GM21529 (cell line): ENCODE results near the gene CMSS1.

Experiments used
- ATAC-seq: cut with Tn5 transposase; IDR thresholded peaks from one replicate; pipeline ENCODE4 v1.9.1; 2021; ENCODE audit not compliant: unreplicated experiment

CMSS1 gene

GRCh38 chr3:100120693-100121092, 303.0 kb downstream of the CMSS1 start:
- no peak for ATAC-seq

- no peak for ATAC-seq
Observed at GRCh38 chr3:100122321-100122720, 304.7 kb downstream of the CMSS1 start.

- ATAC-seq, result no peak
Observed at GRCh38 chr3:100123112-100123511, 305.4 kb downstream of the CMSS1 start.

GRCh38 chr3:100124201-100124761, 306.6 kb downstream of the CMSS1 start:
- ATAC-seq, result no peak

GRCh38 chr3:100125161-100125938, 307.7 kb downstream of the CMSS1 start:
- ATAC-seq, result no peak

GRCh38 chr3:100127792-100128191, 310.1 kb downstream of the CMSS1 start:
- ATAC-seq, result no peak

GRCh38 chr3:100128565-100128964, 310.9 kb downstream of the CMSS1 start:
- ATAC-seq, result no peak

- ATAC-seq, result no peak
Observed at GRCh38 chr3:100129941-100130340, 312.3 kb downstream of the CMSS1 start.

GRCh38 chr3:100131241-100131640, 313.6 kb downstream of the CMSS1 start:
- ATAC-seq, result no peak

- no peak for ATAC-seq
Observed at GRCh38 chr3:100136921-100137320, 319.3 kb downstream of the CMSS1 start.

GRCh38 chr3:100140976-100141375, 323.3 kb downstream of the CMSS1 start:
- no peak for ATAC-seq

GRCh38 chr3:100141586-100141985, 323.9 kb downstream of the CMSS1 start:
- no peak for ATAC-seq

DNA sequence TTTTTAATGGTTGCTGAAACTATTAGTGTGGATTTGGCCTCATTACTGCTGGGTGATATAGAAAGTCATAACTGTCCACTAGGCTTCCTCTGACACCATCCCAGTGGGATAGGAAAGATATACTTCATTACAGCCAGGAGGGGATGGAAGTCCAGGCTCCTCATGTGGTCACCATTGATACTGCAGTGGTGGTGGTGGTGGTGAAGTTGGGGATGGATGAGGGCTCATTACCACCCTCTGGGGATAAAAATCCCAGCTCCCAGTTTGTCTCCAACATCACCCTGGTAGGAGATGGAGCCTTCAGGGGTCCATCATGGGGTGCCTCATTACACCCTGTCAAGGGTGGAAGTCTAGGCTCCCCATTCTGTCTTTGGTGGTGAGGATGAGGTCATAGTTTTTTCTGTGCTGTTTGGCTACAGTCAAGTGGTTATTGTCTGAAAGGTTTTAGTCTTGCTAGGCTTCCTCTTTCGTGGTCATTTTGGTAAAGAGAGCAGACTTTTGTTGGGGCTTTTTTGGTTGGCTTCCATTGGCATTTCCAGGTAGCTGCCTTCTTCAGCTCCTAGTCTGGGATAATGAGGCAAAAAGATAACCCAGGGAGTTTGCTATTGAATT, 326.7 kb downstream of the CMSS1 start:
- peak; percentile 95 for ATAC-seq

- no peak for ATAC-seq
Observed at GRCh38 chr3:100149130-100149529, 331.5 kb downstream of the CMSS1 start.

DNA sequence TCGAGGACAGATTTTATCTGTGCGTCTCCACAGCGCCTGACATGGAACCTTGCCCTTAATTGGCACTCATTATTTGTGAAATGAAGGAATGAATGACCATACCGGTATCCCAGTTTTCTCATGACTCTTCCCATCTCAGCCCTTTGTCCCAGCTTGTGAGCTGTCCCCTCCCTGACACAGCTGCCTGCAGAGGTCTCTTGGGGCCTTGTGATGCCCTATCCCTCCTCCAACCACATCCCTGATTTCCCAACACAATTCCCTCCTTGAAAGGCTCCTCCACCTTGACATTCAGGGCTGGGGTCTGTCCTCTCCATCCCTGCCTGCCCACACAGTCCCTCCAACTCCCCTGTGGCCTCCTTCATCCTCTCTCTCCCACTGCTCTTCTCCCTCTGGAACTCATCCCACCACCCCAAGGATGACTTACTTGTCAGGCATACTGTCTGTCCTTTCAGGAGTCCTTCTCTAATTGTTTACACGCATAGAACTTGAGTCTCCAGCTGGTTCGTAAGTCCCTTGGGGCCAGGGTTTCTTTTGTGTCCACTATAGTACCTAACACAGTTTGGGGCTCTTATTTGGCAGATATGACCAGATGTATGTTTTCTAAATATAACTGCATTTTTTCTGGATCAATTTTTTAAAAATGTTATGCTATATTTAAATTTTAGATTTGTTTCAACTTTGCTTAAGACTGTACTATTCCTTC, 332.2 kb downstream of the CMSS1 start:
- ATAC-seq, result no peak

DNA sequence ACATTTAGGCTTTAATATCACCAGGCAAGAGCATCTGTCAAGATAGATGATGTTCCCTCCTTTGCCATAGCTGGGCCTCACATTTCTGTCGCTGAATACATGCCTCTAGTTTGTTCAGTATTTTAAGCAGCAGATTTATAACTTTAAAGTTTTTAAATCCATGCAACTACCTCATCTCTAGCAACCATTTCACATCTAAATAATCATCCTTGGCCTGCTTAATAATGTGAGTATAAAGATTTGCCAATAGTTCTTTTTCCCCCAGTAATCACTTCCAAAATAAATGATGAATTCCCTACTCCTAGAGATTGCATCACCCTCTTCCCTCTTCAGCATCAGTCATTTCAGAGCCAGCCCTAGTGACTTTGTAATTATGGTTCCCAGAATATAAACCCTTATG, 332.8 kb downstream of the CMSS1 start:
- ATAC-seq, result no peak

DNA sequence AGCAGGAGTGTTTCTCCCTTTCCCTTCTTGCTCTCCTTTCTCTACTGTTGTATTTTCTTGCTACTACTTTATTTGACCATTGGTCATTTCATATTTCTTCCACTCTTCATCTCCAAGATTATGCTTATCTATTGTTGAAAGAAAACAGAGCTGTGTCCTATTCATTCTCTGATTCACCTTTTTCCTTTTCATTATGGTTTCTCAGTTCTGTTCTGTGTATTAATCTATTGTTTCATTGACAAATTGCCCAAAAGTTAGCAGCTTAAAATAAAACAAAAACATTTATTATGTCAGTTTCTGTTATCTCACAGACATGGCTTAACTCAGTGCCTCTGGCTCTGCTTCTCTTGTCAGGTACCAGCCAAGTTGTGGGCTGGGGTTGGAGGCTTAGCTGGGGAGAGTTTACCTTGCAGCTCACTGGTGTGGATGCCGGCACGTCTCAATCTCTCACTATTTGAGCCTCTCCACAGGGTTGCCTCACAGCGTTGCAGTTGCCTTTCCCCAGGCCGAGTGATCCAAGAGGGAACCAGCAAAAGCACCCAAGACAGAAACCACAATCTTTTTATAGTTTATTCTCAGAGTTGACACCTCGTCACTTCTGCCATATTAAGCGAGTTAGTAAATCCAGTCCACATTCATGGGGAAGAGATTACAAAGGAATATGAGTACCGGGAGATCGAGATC, 333.5 kb downstream of the CMSS1 start:
- ATAC-seq, result no peak

DNA sequence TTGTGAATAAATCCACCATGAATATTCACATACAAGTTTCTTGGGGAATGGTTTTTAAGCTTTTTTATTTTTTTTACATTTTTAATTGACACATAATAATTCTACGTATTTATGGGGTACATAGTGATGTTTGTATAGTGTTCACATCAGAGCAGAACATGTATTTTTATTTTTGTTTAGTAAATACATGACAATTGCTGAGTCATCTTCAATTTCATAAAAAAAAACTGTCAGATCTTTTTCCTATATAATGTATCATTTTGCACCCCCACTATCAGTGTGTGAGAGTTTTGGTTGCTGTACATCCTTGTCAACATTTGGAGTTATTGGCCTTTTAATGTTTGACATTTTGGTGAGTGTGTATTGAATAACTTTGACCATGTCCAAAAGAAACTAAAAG, 336.5 kb downstream of the CMSS1 start:
- ATAC-seq, result no peak

DNA sequence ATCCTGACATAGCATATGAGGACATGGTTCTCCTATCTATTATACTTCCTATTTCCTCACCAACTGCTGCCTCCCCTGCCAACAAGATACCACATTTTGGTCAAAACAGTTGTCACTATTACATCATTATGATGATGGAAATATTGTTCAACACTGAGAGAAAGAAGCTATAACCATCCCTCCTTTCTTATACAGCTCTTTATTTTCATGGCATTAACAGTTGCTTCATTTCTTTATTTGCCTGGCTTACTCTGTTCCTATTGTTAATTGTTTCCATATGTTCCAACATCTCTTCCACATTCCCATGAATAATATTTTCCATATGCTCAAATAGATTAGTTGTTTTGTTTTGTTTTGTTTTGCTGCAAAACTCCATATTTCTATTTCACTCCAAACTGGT, 337.5 kb downstream of the CMSS1 start:
- ATAC-seq, result no peak

DNA sequence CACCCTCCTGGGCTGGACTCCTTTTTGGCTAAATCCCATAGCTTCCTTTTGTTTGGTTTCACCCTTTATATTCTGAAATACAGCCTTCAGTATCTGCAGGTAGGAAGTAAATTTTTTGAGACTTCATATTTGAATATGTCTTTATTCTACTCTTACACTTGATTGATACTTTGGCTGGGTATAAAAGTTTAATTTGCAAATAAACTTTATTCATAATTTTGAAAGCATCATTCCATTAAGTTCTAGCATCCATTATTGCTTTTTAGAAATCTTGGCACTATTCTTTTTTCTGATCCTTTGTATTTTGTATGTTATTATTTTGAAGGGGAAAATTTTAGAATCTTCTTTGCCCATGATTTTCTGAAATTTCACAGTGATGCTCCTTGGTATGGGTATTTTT, 337.9 kb downstream of the CMSS1 start:
- no peak for ATAC-seq

DNA sequence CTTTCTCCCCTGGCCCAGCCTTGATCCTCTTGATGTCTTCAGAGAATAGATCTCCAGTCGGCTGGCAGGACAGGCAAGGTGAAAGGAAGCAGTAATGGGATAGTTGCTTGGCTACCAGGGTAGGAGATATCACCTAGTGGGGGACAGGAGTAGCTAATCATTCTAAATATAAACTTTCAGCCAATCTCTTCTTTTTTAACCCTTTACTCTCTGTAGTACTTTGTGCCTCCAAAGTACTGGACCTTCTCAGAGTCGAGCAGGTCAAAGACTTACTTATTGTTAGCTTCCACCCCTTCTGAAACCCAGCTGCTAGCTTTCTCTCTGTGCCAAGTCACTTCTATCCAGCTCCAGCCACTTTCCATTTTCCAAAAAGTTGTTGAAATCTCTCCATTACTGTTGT, 340.0 kb downstream of the CMSS1 start:
- ATAC-seq, result no peak
